ENCODE data around the gene PRM1. TPM values are rescaled to one million over a fixed set of nuclear protein-coding genes. Genes with fewer than 3 reads are reported as not detected.

PRM1 gene
- total and polyA plus RNA-seq, 2 of the 13 experiments (the other 11 are each of a cell fraction or from before 2014, with no cell fraction given): not detected

- TF ChIP-seq ZFP36L2 (CRISPR knock-in tag; IDR thresholded peaks at IDR 0.05) (no peak), FOXM1 (CRISPR knock-in tag; IDR thresholded peaks at IDR 0.05) (no peak), NCOR1 (IDR thresholded peaks at IDR 0.05; ENCODE audit: borderline replicate concordance, low read length) (no peak), NCOA1 (CRISPR knock-in tag; IDR thresholded peaks at IDR 0.05) (no peak), POGZ (CRISPR knock-in tag; IDR thresholded peaks at IDR 0.05) (peak; percentile 63; the same call in 1 of the 2 replicates), TRAFD1 (CRISPR knock-in tag; IDR thresholded peaks at IDR 0.05; ENCODE audit: borderline replicate concordance) (no peak), LCORL (IDR thresholded peaks at IDR 0.05) (no peak), LCORL (CRISPR knock-in tag; IDR thresholded peaks at IDR 0.05) (peak; percentile 82; the same call in 1 of the 2 replicates), ZNF609 (CRISPR knock-in tag; IDR thresholded peaks at IDR 0.05; ENCODE audit: borderline replicate concordance) (no peak), ZXDC (CRISPR knock-in tag; IDR thresholded peaks at IDR 0.05) (no peak; the same call in 1 of the 2 replicates), RFX5 (IDR thresholded peaks at IDR 0.05; ENCODE audit: low read depth, low read length) (no peak), ZNF275 (CRISPR knock-in tag; IDR thresholded peaks at IDR 0.05; ENCODE audit: borderline replicate concordance) (peak; percentile 90), ZNF800 (CRISPR knock-in tag; IDR thresholded peaks at IDR 0.05) (peak; percentile 51; the same call in 1 of the 2 replicates), HMGA1 (CRISPR knock-in tag; conservative IDR thresholded peaks at IDR 0.05) (no peak), NBN (conservative IDR thresholded peaks at IDR 0.05) (no peak), MBD4 (IDR thresholded peaks at IDR 0.05; ENCODE audit: borderline replicate concordance, low read length) (no peak)
Measured at GRCh38 chr16:11255737-11256660, 25.1 kb downstream of the PRM1 start, which contains the start of gene SOCS1 (continued).
